Hindlimb muscle (tissue), 1 donor: Measurements from ENCODE around the gene RPRD1A. TPM values are rescaled to one million over a fixed set of nuclear protein-coding genes. Genes with fewer than 3 reads are reported as not detected.
A peak's percentile ranks its signal among the peaks of the same experiment; 100 is the strongest.
"Not testable (repeated sequence)": the region's sequence is repeated elsewhere in the genome, so short reads cannot be mapped to it uniquely, and the experiment has no call there.

ENCODE experiments used
- DNase-seq: peaks from one replicate; pipeline ENCODE4 v3.0.0-alpha.2; 2013
- polyA plus RNA-seq: library from polyadenylated mRNA; unstranded; fragments of 120-200 nt; gene quantifications from one replicate; pipeline ENCODE4 v1.2.1, GENCODE V29; 2013; ENCODE audit not compliant: insufficient read length

The RPRD1A gene
- polyA plus RNA-seq, 1 donor, result 39.1 TPM

GRCh38 chr18:35967866-35968265 is 99.5 kb downstream of the RPRD1A start:
- not testable (repeated sequence) for DNase-seq

GRCh38 chr18:35964319-35964718 is 103.0 kb downstream of the RPRD1A start:
- DNase-seq, result no peak

GRCh38 chr18:35962320-35962719 is 105.0 kb downstream of the RPRD1A start:
- no peak for DNase-seq

GRCh38 chr18:35956226-35956625 is 111.1 kb downstream of the RPRD1A start:
- no peak for DNase-seq

DNA sequence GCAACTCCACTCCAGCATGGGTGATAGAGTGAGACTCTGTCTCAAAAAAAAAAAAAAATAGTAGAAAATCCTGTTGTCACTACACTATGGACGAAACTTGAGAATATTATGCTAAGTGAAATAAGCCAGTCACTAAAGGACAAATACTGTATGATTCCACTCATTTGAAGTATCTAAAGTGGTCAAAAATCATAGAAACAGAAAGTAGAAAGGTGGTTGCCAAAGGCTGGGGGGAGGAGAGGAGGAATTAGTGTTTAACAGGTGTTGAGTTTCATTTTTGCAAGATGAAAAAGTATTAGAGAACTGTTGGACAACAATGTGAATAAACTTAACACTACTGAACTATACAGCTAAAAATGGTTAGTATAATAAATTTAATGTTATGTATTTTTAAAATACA is 113.7 kb downstream of the RPRD1A start:
- no peak for DNase-seq

- DNase-seq, result no peak
Observed at GRCh38 chr18:35950628-35950982, 116.8 kb downstream of the RPRD1A start.

DNA sequence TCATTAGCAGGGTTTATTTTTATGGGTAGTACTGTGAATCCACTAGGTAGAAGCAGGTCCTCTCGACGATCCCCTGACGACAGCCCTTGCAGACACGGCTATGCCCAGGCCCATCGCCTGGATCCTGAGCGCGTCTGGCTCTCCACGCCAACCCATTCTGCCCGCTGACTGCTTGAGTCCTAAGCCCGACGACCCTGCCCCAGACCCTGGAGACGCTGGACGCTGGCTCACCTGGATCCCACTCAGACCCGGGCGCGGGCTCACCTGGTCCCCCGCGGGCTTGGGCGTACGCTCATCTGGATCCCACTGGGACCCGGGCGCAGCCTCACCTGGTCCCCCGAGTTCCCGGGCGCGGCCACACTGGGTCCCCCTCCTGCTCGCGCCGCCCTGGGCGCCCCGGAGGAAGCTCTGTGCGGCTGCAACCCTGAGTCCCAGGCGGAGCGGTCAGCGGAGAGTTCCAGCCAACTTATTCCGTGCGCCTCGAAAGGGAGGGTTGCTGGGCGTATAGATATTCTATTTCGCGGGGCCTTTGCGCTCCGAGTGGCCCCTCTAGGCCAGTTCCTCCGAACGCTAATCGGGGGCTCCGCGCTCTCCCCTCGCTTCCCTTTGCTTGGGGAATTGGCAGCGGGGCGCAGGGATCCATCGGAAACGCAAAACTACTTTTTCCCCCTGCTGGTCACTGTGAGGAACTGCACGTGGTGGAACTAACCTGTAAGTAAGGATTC is 117.3 kb downstream of the RPRD1A start:
- DNase-seq, result peak; percentile 67

DNA sequence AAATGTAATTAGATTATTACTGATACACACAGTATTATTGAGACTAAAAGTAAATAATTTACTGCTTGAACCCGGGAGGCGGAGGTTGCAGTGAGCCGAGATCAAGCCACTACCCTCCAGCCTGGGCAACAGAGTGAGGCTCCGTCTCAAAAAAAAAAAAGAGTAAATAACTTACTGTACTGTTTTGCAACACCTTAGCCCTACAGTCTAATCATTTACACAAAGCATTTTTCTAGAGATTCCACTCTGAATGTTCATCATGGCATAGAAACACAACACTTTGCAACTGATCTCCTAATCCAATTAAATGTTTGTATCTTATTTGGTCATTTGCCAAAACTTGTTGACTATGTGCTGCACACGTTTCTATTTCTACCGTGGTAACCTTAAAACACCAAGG is 118.3 kb downstream of the RPRD1A start:
- DNase-seq, result no peak

- DNase-seq, result no peak
Observed at GRCh38 chr18:35948080-35948479, 119.3 kb downstream of the RPRD1A start.

DNA sequence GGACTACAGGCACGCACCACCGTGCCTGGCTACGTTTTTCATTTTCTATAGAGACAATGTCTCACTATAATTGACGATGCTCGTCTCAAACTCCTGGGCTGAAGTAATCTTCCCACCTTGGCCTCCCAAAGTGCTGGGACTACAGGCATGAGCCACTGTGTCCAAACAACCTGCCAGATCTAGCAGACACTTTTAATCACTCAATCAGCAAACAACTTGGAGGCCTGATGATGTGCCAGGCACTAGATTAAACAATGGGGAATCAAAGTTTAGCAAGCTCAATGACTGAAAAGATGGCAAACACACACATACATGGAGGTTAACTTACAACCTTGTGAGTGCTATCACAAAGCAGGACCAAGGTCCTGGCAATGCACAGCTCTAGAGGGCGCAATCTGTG is 124.7 kb downstream of the RPRD1A start:
- no peak for DNase-seq

DNA sequence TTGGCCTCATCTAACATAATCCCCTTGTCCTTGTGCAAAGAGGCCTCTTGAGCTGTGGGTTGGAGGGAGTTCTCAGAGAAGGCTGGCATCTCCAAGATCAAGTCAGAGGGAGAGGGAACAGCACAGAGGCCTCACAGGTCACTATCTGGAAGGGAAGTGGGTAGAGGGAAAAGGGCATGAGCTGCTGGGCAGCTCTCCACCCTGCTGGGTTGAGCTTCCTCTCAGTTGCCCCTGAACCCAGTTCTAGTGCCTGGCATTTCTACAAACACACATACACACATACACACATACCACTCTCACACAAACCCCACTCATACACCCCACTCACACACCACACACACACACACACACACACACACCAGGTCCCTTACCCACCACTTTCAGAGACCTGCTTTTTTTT is 125.2 kb downstream of the RPRD1A start:
- DNase-seq, result no peak

DNA sequence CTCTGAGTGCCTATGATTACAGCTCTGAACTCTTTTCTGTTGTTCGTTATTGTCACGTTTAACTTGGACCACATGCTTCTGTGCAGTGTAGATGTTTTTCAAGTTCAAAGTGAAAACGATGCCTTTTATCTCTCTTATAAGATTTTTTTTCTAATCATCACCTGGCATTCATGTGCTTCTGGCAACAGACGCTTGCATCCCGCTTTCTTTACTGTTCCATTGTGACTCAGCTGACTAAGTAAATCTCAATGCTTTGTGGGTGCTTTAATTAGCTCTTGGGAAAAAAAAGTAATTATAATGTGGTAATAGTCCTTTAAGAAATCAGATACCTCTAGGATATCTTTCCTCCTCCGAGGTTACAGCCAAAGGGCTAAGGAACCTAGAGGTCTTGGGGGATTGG is 126.1 kb downstream of the RPRD1A start:
- DNase-seq, result no peak

Other genes starting within 250 kb of the RPRD1A start
- 28.1 TPM for gene SLC39A6, start 61.8 kb upstream of the RPRD1A start, polyA plus RNA-seq
- gene ELP2, start 62.3 kb upstream of the RPRD1A start, polyA plus RNA-seq, result 75.7 TPM
- 0.10 TPM for gene MOCOS, start 119.9 kb upstream of the RPRD1A start, polyA plus RNA-seq
- 42.9 TPM for gene FHOD3, start 230.2 kb upstream of the RPRD1A start, polyA plus RNA-seq